Hematopoietic multipotent progenitor cell treated with erythropoietin and hydrocortisone succinate and interleukin-3 and kit ligand, for 8 days (in vitro differentiated cells): ENCODE data around the gene ZNF362.

ENCODE experiments used
- DNase-seq: peaks from one replicate; pipeline ENCODE4 v3.0.0-alpha.2; 2015

ZNF362 gene

DNA sequence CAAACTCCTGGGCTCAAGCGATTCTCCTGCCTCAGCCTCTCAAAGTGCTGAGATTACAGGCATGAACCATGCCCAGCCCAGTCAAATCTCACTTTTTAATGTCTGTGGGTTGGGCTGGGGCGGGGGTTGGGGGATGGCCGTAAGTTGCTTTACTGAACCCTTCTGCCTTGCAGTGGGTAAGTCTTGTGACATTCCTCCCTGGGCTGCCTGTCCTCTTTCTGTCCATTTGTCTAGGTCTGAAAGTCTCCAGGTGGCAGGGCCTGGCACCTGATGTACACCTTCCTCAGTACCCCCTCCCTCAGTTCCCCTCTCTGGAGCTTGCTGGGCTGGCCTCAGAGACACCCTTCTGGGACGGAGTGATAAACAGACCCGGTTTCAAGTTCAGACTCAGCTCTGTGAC, 13.3 kb downstream of the ZNF362 start:
- DNase-seq, result no peak

GRCh38 chr1:33270379-33270778, 14.1 kb downstream of the ZNF362 start:
- no peak for DNase-seq

DNA sequence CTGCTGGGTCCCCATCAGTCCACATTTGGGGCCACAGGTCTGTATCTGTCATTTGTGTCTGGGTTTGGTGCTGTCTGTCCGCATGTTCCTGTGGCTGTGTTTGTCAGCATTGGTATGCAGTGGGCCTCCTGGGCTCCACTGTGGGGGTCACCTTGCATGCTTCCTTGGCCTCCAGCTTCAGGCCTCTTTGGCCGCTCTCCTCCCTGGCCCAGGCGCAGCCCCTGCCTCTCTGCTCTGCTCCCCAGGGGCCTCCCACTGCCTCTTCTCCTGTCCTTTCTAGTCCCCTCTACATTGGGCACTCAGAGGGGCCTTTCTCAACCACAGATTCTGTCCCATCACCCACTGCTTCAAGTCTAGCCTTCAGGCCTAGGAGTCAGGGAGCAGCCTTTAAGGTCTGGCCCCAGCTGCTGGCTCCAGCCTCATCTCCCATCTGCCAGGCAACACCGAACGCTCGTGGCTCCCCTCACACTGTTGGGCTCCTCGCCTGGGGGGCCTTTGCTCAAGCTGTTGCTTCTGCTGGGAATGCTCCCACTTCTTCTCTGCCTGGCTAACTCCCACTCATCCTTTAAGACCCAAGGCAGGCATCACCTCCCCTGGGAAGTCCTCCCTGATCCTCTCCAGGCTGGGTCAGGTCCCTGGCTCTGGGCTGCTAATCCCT, 14.6 kb downstream of the ZNF362 start:
- DNase-seq, result no peak

DNA sequence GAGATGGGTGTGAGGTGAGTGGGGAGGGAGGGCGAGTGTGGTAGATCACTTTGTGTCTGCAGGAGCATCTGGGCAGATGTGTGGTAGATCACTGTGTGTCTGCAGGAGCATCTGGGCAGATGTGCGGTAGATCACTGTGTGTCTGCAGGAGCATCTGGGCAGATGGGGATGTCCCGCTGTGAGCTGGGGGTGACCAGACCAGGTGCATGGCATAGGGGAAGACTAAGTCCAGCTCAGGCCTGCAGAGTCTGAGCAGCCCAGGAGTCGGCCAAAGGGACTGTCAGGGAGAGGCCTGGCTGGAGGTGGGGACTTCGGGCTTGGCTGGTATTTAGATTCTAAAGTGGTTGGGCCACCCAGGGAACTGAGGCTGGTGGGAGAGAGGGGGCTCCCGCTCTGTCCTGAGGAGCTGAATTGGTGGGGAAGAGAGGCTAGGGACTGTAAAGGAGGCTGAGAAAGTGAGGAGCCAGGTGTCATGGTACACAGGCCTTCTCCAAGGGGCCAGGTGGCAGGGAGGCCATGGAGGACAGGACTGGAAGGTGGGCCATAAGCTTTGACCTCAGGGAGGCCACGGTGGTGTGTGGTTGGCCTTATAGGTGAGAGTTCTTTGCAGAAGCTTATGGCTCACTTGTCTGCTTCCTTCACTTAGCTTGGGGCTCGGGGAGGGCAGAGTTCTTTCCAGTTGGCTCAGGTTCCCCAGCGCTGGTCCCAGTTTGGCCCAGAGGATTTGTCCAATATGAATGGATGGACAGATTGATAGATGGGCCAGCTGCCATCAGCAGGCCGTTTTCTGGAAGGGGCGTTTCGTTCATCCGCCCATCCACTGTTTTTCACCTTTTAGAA, 15.6 kb downstream of the ZNF362 start:
- no peak for DNase-seq

- DNase-seq, result no peak
Measured at GRCh38 chr1:33272509-33272908, 16.2 kb downstream of the ZNF362 start.

DNA sequence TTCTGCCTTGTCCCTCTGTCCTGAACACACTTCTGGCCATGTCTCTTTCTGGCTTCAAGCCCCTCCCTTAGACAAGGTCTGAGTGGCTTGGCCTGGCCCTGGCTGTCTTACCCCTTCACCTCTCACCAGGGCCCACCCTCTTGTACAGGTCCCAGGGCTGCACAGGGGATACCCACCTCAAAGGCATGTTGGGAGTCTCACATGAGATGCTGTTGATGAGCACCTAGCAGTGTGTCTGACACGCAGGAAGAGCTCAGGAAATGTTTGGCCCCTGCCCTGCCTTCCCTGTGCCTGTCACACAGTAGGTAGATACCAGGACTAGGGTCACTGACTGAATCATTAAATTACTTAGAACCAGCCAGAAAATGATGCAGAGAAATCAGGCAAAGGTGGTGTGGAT, 16.6 kb downstream of the ZNF362 start:
- DNase-seq, result no peak

- no peak for DNase-seq
Measured at GRCh38 chr1:33273406-33273805, 17.1 kb downstream of the ZNF362 start.

DNA sequence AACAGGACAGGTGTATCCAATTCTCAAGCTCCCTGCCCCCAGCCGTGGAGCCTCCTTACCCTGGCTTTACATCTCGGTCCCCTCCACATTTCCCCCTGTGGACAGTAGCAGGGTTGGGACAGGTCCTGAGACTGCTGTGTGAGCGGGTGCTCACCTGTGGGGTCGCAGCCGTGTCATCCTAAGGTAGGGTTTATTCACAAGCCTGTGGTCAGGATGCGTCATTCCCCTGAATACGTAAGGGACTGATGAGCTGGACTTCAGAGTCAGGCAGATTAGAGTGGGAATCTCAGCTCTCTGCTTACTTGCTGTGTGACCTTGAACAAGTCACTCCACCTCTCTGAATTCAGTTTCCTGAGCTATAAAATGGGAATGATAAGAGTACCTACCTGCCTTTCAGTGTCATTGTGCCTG, 17.7 kb downstream of the ZNF362 start:
- DNase-seq, result no peak

- no peak for DNase-seq
Measured at GRCh38 chr1:33274446-33274845, 18.2 kb downstream of the ZNF362 start.

DNA sequence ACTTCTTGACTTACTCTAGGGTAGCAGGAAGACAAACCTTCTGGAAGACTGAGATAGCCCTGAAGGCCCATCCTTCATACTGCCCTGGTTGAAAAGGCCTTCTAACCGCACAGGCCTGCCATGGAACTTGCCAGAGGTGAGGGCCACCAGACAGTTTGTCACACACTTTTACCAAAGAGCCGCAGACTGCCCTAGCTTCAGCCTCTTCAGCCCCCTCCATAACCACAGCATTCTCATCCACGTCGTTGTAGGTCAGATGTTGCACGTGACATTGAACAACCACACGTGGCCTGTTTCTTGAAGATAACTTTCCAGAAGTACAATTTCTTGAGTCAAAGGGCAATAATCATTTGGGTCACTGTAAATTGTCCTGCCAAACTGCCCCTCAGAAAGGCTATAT, 18.9 kb downstream of the ZNF362 start:
- peak; percentile 32 for DNase-seq

GRCh38 chr1:33275706-33276572, 19.6 kb downstream of the ZNF362 start:
- DNase-seq, result no peak

GRCh38 chr1:33276573-33277298, 20.4 kb downstream of the ZNF362 start:
- DNase-seq, result no peak

- DNase-seq, result no peak
Measured at GRCh38 chr1:33277488-33278084, 21.3 kb downstream of the ZNF362 start.

DNA sequence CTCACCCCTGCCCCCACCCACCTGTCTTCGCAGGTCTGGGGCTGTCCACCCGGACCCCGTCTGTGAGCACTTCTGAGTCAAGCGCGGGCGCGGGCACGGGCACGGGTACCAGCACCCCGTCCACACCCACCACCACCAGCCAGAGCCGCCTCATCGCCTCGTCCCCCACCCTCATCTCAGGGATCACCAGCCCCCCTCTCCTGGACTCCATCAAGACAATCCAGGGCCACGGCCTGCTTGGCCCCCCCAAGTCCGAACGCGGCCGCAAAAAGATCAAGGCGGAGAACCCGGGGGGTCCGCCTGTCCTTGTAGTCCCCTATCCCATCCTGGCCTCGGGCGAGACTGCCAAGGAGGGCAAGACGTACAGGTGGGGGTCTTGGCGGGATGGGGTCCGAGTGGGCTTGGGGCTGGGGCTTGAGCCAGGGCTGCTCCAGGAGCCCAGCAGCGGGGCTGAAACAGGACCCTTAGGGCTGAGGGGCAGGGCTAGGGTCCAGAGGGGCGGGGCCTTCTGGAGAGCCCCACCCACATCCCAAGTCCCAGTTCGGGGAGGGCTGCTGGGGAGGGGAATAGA, 23.9 kb downstream of the ZNF362 start:
- no peak for DNase-seq

DNA sequence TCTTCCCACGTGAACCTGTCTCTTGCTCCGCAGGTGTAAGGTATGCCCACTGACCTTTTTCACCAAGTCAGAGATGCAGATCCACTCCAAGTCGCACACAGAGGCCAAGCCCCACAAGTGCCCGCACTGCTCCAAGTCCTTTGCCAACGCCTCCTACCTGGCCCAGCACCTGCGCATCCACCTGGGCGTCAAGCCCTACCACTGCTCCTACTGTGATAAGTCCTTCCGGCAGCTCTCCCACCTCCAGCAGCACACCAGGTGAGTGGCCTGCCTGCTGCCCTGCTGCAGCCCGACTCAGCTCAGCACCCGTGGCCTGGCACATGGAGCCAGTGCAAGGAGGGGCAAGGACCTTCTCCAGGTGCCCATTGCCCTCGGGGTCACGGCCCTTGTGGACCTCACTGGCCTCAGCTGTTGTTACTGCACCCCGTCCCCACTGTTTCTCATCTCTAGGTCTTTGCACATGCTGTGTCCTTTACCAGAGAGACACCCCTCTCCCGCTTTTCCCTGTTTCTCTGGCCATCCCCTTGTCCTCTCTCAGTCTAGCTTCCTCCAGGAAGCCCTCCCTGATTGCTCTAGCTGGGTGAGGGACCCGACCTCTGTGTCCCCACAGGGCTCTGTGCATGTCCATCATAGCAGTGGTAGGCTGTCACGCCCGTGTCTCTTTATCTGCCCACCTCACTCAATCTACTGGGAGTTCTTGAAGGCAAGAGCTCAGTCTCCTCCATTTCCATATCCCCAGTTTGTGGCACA, 25.4 kb downstream of the ZNF362 start:
- DNase-seq, result no peak

DNA sequence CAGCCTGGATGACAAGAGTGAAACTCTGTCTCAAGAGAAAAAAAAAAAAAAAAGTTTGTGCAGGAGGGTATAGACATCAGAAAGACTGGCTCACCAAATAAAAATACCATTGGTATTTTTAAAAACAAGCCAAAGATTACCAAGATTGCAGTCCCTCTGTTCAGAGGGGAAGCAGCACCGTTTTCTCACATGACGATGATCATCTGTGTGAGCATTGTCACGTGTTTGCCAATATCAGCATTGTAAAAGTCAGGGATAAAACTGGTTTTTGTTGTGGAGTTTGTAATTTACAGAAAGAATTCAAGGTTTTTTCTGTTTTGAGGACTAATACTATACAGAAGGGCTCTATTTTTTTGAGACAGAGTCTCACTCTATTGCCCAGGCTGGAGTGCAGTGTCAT, 26.5 kb downstream of the ZNF362 start:
- no peak for DNase-seq

DNA sequence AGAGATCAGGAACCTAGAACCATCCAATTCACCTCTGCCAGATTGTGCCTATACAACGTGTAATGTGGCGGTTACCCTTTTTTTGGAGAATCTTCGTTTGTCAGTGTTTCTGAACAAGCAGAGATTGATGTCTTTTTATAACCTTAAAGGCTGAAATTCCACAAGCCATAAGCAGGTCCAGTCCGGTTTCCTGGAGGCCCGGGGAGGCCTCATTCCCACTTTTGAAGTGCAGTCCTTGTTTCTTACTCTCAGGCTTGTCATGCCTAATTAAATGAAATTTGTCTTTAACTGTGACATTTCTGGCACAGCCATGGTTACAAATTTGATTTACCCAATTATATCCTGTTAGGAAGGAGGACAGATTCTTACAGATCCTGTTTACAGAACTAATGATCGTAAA, 27.8 kb downstream of the ZNF362 start:
- DNase-seq, result no peak

GRCh38 chr1:33286451-33287185, 30.3 kb downstream of the ZNF362 start:
- DNase-seq, result no peak

GRCh38 chr1:33287317-33287716, 31.0 kb downstream of the ZNF362 start:
- DNase-seq, result no peak
